ENCODE data around the gene TCAIM.

- TF ChIP-seq CTCF (IDR thresholded peaks at IDR 0.05; ENCODE audit: poor library complexity, severe bottlenecking) (no peak), POLR2AphosphoS5 (IDR thresholded peaks at IDR 0.05) (no peak), EP300 (conservative IDR thresholded peaks at IDR 0.05; ENCODE audit: poor library complexity, severe bottlenecking) (no peak), EZH2 (IDR thresholded peaks at IDR 0.05; ENCODE audit: borderline replicate concordance, insufficient read depth, low read length, poor library complexity, severe bottlenecking) (no peak), TAF1 (IDR thresholded peaks at IDR 0.05; ENCODE audit: low read depth) (no peak)
Observed at GRCh38 chr3:44428910-44429309, 90.3 kb downstream of the TCAIM start.

Measured in neural cell (in vitro differentiated cells).